Measurements from ENCODE around the gene TMSB15C.

The TMSB15C gene

GRCh38 chrX:104045642-104046041, 30.4 kb downstream of the TMSB15C start:
- DNase-seq, result no peak

GRCh38 chrX:104041003-104041402, 35.0 kb downstream of the TMSB15C start:
- DNase-seq, result no peak

GRCh38 chrX:104039689-104040505, 36.1 kb downstream of the TMSB15C start, which contains the start of gene H2BW2:
H2BW2 (plus strand) TSS chrX:104039956; CDS start chrX:104039995, 39 bp downstream.
- no peak for DNase-seq
